ENCODE measurements around the gene ITGBL1.

DNA sequence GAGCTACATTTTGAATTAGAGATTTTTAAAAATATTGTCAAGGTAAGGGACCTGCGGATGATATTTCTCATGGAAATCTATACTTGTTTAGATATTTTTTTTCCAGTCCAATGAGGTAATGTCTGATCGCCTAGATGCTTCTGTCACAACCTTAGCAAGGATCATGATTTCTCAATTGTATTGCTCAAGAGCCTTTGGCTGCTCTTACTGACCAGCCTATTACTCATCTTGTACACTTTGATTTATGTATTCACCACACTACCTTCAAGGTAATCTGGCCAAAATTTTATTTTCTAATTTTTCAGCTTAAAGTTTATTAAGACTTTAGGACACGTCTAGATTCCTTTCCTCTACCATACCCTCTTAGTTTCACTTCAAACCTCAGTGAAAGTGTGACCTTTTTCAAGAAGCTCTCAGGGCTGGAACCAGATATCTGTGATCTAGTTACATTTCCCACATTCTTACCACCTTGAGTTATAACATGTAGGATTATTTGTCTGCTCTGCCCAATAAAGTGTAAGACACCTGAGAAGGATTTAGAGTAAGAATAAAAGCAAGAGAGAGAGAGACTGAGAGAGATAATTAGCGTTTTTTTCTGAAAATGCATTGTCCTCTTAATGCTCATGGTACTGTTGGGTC is 197.1 kb downstream of the ITGBL1 start:
- TF ChIP-seq POLR2A (IDR thresholded peaks at IDR 0.05): no peak
- TF ChIP-seq, protein P1, sequence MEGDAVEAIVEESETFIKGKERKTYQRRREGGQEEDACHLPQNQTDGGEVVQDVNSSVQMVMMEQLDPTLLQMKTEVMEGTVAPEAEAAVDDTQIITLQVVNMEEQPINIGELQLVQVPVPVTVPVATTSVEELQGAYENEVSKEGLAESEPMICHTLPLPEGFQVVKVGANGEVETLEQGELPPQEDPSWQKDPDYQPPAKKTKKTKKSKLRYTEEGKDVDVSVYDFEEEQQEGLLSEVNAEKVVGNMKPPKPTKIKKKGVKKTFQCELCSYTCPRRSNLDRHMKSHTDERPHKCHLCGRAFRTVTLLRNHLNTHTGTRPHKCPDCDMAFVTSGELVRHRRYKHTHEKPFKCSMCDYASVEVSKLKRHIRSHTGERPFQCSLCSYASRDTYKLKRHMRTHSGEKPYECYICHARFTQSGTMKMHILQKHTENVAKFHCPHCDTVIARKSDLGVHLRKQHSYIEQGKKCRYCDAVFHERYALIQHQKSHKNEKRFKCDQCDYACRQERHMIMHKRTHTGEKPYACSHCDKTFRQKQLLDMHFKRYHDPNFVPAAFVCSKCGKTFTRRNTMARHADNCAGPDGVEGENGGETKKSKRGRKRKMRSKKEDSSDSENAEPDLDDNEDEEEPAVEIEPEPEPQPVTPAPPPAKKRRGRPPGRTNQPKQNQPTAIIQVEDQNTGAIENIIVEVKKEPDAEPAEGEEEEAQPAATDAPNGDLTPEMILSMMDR (IDR thresholded peaks at IDR 0.05): no peak

All from testis (tissue), 2 donors.